AG09319 (cell line): Measurements from ENCODE around the gene BRF1.

Experiments used
- DNase-seq: peaks from one replicate; pipeline ENCODE4 v3.0.0-alpha.2; 2010; ENCODE audit warnings: low read depth; ENCODE audit errors: extremely low read depth
- CTCF ChIP-seq: IDR thresholded peaks from 2 replicates; pipeline ENCODE4 v1.5.1; 2011; ENCODE audit warnings: low read depth, mild to moderate bottlenecking, inconsistent platforms, low read length, moderate library complexity

BRF1 gene

GRCh38 chr14:105215602-105216001 lies 85.2 kb downstream of the BRF1 start:
- DNase-seq = no peak
- TF ChIP-seq CTCF = no peak

- no peak for TF ChIP-seq CTCF
- no peak for DNase-seq
These were observed 86.4 kb downstream of the BRF1 start for GRCh38 chr14:105214324-105214915.

GRCh38 chr14:105213361-105213760 lies 87.4 kb downstream of the BRF1 start:
- DNase-seq = no peak
- no peak for TF ChIP-seq CTCF

GRCh38 chr14:105212541-105213300 lies 88.1 kb downstream of the BRF1 start:
- no peak for DNase-seq
- TF ChIP-seq CTCF = no peak

- no peak for TF ChIP-seq CTCF
- DNase-seq = no peak
These were observed 89.1 kb downstream of the BRF1 start for GRCh38 chr14:105211758-105212089.

GRCh38 chr14:105211086-105211757 lies 89.6 kb downstream of the BRF1 start:
- DNase-seq = no peak
- no peak for TF ChIP-seq CTCF
